HG03521 (cell line): ENCODE measurements around the gene KMT2C.

Experiments
- ATAC-seq: cut with Tn5 transposase; IDR thresholded peaks from one replicate; pipeline ENCODE4 v1.9.1; 2021; ENCODE audit warnings: mild to moderate bottlenecking, moderate library complexity; ENCODE audit not compliant: unreplicated experiment

The KMT2C gene

GRCh38 chr7:152148706-152149105, 287.1 kb downstream of the KMT2C start:
- no peak for ATAC-seq

- ATAC-seq: no peak
Observed at GRCh38 chr7:152145853-152146466, 289.8 kb downstream of the KMT2C start.

GRCh38 chr7:152144557-152145245, 291.1 kb downstream of the KMT2C start:
- ATAC-seq: no peak

GRCh38 chr7:152142976-152143595, 292.7 kb downstream of the KMT2C start:
- ATAC-seq: no peak

- no peak for ATAC-seq
Observed at GRCh38 chr7:152140560-152140959, 295.2 kb downstream of the KMT2C start.

GRCh38 chr7:152140067-152140466, 295.7 kb downstream of the KMT2C start:
- no peak for ATAC-seq

GRCh38 chr7:152137476-152138025, 298.3 kb downstream of the KMT2C start:
- ATAC-seq: no peak

GRCh38 chr7:152136686-152137085, 299.1 kb downstream of the KMT2C start:
- ATAC-seq: no peak

GRCh38 chr7:152133804-152134203, 302.0 kb downstream of the KMT2C start:
- ATAC-seq: no peak

- no peak for ATAC-seq
Observed at GRCh38 chr7:152132812-152133211, 303.0 kb downstream of the KMT2C start.

GRCh38 chr7:152131981-152132494, 303.8 kb downstream of the KMT2C start:
- ATAC-seq: no peak

- ATAC-seq: no peak
Observed at GRCh38 chr7:152130658-152131590, 304.9 kb downstream of the KMT2C start.

- no peak for ATAC-seq
Observed at GRCh38 chr7:152129682-152130081, 306.1 kb downstream of the KMT2C start.

- no peak for ATAC-seq
Observed at GRCh38 chr7:152128741-152129461, 306.9 kb downstream of the KMT2C start.

- ATAC-seq: no peak
Observed at GRCh38 chr7:152128252-152128651, 307.6 kb downstream of the KMT2C start.

- no peak for ATAC-seq
Observed at GRCh38 chr7:152127229-152127628, 308.6 kb downstream of the KMT2C start.

GRCh38 chr7:152126741-152127140, 309.1 kb downstream of the KMT2C start:
- no peak for ATAC-seq

- no peak for ATAC-seq
Observed at GRCh38 chr7:152122540-152122939, 313.3 kb downstream of the KMT2C start.

- ATAC-seq: no peak
Observed at GRCh38 chr7:152121432-152121831, 314.4 kb downstream of the KMT2C start.

- ATAC-seq: no peak
Observed at GRCh38 chr7:152120776-152121175, 315.0 kb downstream of the KMT2C start.
